HG03139 (cell line): Measurements from ENCODE around the gene GPD1L.
"Not testable (repeated sequence)": the region's sequence is repeated elsewhere in the genome, so short reads cannot be mapped to it uniquely, and the experiment has no call there.

Source experiments
- ATAC-seq: cut with Tn5 transposase; IDR thresholded peaks from one replicate; pipeline ENCODE4 v1.9.1; 2021; ENCODE audit not compliant: unreplicated experiment

The GPD1L gene

GRCh38 chr3:32106132-32106928, at the start of gene GPD1L:
TSS of gene GPD1L (plus strand) at chr3:32106620. CDS start at chr3:32106712, 92 bp downstream.
- ATAC-seq = peak; percentile 100

DNA sequence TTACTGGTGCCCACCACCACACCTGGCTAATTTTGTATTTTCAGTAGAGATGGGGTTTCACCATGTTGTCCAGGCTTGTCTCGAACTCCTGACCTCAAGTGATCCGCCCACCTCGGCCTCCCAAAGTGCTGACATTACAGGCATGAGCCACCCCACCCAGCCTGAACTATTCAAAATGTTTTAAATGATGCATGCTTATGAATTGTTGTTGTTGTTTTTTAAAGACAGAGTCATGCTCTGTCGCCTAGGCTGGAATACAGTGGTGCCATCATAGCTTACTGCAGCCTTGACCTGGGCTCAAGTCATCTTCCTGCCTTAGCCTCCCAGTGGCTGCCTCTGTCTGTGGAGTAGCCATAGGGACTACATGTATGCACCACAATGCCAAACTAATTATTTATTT, 48.0 kb upstream of the GPD1L start:
- ATAC-seq = not testable (repeated sequence)

- ATAC-seq = no peak
Measured at GRCh38 chr3:32062950-32063582, 43.4 kb upstream of the GPD1L start.

- no peak for ATAC-seq
Measured at GRCh38 chr3:32066686-32067085, 39.7 kb upstream of the GPD1L start.

DNA sequence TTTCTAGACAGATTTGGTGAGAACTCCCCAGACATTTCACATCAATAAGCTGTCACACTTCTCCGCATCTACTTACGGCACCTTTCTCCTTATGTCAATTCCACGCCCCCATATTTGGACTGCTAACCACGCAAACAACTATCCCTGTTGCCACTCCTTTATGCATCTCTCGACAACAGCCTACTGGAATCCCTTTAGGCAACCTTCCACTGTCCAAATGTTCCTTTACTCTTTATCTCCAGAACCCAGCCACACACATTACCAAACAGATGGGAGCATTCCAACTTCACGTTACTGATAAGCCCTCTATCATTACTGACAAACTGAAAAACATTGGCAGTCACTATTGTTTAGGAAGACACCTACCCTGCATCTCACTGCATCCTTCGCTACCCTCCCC, 32.2 kb upstream of the GPD1L start:
- not testable (repeated sequence) for ATAC-seq

DNA sequence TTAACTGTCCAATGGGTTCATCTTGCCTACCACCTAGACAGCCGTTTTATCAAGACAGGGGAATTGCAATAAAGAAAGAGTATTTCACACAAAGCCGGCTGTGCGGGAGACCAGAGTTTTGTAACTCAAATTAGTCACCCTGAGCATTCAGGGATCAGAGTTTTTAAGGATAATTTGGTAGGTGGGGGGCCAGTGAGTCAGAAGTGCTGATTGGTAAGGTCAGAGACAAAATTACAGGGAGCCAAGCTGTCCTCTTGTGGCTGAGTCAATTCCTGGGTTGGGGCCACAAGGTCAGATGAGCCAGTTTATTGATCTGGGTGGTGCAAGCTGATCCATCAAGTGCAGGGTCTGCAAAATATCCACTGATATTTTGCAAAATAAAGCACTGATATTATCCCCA, 29.9 kb upstream of the GPD1L start:
- ATAC-seq = no peak

- no peak for ATAC-seq
Measured at GRCh38 chr3:32077260-32078084, 28.9 kb upstream of the GPD1L start.

- no peak for ATAC-seq
Measured at GRCh38 chr3:32078085-32078634, 28.3 kb upstream of the GPD1L start.

GRCh38 chr3:32078864-32079263, 27.6 kb upstream of the GPD1L start:
- ATAC-seq = no peak

GRCh38 chr3:32082721-32083120, 23.7 kb upstream of the GPD1L start:
- no peak for ATAC-seq

DNA sequence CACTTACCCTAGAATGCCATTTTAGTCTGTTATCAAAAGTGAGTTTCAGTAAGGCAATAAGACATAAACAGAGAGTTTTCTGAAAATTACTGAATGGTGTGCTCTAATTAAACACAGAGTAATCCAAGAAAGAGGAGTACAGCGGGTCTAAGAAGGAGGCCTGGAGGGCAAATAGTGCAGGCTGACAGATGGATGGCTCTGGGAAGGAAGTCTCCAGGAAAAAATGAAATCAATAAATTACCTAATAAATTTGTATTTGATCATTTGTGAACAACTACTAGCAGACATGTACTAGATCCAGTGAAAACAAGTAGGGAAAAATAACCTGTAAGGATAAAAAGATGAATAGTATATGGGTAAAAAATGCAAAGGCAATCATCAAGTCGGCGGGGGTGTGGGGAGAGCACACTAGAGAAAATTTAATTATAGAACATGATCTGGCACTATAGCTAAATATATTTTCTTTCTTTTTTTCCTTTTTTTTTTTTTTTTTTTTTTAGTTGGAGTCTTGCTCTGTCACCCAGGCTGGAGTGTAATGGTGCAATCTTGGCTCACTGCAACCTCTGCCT, 22.6 kb upstream of the GPD1L start:
- ATAC-seq = no peak

DNA sequence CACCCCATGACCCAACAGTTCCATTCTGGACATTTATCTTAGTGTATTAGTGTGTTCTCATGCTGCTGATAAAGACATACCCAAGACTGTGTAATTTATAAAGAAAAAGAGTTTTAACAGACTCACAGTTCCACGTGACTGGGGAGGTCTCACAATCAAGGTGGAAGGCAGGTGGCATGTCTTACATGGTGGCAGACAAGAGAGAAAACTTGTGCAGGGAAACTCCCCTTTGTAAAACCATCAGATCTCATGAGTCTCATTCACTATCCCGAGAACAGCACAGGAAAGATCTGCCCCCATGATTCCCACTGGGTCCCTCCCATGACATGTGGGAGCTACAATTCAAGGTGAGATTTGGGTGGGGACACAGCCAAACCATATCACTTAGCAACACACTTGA, 21.6 kb upstream of the GPD1L start:
- ATAC-seq = no peak

- ATAC-seq = no peak
Measured at GRCh38 chr3:32086464-32086863, 20.0 kb upstream of the GPD1L start.

GRCh38 chr3:32089476-32089875, 16.9 kb upstream of the GPD1L start:
- no peak for ATAC-seq

- no peak for ATAC-seq
Measured at GRCh38 chr3:32093204-32093603, 13.2 kb upstream of the GPD1L start.

GRCh38 chr3:32095431-32095830, 11.0 kb upstream of the GPD1L start:
- no peak for ATAC-seq

DNA sequence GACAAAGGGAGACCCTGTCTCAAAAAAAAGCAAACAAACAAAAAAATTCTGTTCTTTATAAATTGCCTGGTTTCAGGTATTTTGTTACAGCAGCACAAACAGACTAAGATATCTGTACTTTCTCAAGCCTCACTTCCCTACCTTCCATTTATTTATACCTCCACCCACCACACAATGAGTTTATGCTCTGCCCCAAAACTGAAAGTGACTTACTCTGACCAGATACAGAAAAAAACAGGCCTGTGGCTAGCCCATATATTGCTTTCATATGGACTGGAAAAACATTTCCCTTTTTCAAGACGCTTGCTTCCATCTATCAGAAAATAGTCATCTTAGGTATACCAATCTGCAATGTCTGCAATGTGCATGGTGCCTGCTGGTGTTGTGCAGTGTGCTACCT, 8.7 kb upstream of the GPD1L start:
- no peak for ATAC-seq

DNA sequence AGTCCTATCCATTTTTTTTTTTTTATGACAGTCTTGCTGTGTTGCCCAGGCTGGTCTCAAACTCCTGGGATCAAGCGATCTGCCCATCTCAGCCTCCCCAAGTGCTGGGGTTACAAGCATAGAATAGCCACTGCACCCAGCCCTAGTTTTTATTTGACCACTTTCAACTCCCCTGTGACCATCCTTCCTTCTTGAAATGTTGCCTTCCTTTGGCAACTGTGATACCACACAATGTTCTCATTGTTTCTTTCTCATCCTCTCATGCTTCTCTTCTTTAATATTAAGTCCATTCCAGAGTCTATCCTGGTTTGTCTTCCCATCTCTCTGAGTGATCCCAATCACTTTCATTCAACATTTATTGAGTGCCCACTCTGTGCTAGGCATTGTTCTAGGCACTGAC, 7.9 kb upstream of the GPD1L start:
- ATAC-seq = no peak

- no peak for ATAC-seq
Measured at GRCh38 chr3:32100465-32100864, 6.0 kb upstream of the GPD1L start.

- no peak for ATAC-seq
Measured at GRCh38 chr3:32102289-32102688, 4.1 kb upstream of the GPD1L start.

DNA sequence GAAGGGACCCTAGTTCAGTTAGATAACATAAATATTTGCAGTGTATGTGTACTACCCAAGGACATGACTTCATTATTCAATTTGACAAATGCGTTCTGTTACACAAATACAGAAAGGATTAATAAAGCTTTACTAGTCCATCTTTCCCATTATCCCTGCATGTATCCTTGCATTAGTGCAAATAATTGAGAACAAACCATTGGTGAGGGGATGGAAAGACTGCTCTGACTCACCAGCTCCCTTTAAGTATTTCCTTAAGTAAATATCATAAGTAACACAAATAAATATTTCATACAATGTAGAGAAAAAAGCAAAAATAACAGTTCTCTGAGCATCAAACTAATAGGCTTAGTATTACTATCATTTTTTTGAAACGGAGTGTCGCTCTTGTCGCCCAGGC, 1.9 kb upstream of the GPD1L start:
- ATAC-seq = no peak
